Measurements from ENCODE around the gene CHD2.
A peak's percentile ranks its signal among the peaks of the same experiment; 100 is the strongest.

The CHD2 gene

DNA sequence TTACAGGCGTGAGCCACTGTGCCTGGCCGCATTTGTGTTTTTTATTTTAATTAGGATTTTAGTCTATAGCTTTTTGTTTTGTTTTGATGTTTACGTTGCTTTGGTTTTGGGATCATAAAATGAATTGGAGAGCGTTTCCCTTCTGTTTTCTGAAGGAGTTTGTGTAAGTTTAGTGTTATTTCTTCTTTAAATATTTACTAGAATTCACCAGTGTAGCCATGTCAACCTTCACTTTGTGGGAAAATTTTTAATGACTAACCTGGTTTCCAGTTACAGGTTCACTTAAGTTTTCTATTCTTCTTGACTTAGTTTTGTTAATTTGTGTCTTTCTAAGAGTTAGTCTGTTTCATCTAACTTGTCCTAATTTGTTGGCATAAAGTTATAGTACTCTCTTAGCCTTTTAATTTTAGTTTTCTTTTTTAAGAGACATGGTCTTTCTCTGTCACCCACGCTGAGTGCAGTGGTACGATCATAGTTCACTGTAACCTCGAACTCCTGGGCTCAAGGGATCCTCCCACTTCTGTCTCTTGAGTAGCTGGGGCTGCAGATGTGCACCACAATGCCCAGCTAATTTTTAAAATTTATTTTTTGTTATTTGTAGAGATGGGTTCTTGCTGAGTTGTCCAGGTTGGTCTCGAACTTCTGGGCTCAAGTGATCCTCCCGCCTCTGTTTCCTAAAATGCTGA is 61.0 kb downstream of the CHD2 start:
- no peak for DNase-seq (ENCODE audit: low spot score)

DNA sequence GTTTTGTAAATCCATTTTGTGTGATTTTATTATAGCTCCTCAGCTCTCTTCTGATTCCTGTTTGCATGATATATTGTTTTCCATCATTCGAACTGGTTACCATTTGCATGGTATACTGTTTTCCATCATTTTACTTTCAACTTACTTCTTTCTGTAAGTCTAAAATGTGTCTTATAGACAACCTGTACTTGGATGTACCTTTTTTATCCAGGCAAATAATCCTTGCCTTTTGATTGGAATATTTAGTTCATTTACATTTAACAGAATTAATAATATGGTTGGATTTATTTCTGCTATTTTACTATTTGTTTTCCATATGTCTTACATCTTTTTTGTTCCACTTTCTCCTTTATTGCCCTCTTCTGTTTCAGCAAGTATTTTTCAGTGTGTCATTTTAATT is 62.8 kb downstream of the CHD2 start:
- no peak for DNase-seq (ENCODE audit: low spot score)

GRCh38 chr15:92963794-92964193 is 63.7 kb downstream of the CHD2 start:
- DNase-seq (ENCODE audit: low spot score), result no peak

- DNase-seq (ENCODE audit: low spot score), result peak; percentile 6
Measured at GRCh38 chr15:92968926-92969651, 69.0 kb downstream of the CHD2 start.

GRCh38 chr15:92970656-92971055 is 70.5 kb downstream of the CHD2 start:
- peak; percentile 5 for DNase-seq (ENCODE audit: low spot score)

- DNase-seq (ENCODE audit: low spot score), result no peak
Measured at GRCh38 chr15:92971081-92971480, 71.0 kb downstream of the CHD2 start.

DNA sequence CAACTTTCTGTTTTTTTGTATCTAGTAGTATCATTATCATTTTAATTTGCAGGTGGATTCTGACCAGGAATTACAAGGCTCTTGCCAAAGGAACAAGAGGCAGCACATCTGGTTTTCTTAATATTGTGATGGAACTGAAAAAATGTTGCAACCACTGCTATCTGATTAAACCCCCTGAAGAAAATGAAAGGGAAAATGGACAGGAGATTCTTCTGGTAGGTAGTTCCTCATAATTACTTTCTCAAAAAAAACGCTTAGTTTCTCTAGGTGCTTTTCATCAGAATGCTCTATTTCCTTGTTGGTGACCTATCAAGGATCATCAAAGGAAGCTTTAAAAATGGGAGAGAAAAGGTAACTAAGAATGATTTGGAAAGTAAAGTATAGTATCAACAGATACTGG is 71.6 kb downstream of the CHD2 start:
- no peak for DNase-seq (ENCODE audit: low spot score)

GRCh38 chr15:92974183-92974915 is 74.2 kb downstream of the CHD2 start:
- no peak for DNase-seq (ENCODE audit: low spot score)

GRCh38 chr15:92979011-92979701 is 79.0 kb downstream of the CHD2 start:
- no peak for DNase-seq (ENCODE audit: low spot score)

DNA sequence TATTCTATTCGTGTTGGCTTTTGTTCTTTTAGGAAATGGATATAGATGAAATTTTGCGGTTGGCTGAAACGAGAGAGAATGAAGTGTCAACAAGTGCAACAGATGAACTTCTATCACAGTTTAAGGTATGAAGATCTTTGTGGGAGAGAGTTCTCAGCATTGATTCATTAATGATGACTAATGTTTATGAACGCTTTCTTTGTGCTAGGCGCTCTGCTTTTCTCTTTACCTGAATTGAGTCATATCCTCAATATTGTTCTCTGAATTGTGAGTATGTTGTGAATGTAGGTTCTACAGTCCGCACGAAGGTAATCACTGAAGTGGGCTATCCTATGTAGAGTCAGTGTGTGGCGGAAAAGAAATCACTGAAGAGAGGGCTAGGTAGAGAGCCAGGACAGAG is 81.2 kb downstream of the CHD2 start:
- DNase-seq (ENCODE audit: low spot score), result no peak

DNA sequence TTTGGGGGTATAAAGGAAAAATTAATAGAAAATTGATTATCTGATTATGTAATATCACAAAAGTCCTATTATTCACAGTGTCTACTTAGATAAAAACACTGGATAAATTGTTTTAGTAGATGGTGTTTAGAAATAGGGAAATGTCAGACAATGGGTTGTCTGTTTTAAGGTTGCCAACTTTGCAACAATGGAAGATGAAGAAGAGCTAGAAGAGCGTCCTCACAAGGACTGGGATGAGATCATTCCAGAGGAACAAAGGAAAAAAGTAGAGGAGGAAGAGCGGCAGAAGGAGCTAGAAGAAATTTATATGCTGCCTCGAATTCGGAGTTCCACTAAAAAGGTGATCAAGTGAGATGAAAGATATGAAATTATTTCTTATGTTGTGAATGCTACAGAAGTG is 84.0 kb downstream of the CHD2 start:
- DNase-seq (ENCODE audit: low spot score), result no peak

DNA sequence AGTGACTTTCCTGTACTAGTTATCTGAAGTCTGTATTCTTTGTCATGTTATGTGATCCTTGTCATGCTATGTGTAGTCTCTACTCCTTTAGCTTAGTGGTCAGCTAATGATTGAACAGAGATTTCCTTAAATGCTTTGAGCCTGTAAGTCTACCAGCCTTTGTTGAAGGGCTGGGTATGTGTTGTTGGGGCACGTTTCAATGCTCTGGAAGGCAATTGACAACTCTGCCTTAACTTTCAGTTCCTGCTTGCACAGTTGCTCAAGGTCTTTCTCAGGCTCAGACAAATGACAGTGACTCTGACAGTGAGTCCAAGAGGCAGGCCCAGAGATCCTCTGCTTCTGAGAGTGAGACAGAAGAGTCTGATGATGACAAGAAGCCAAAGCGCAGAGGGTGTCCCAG is 89.3 kb downstream of the CHD2 start:
- DNase-seq (ENCODE audit: low spot score), result no peak

DNA sequence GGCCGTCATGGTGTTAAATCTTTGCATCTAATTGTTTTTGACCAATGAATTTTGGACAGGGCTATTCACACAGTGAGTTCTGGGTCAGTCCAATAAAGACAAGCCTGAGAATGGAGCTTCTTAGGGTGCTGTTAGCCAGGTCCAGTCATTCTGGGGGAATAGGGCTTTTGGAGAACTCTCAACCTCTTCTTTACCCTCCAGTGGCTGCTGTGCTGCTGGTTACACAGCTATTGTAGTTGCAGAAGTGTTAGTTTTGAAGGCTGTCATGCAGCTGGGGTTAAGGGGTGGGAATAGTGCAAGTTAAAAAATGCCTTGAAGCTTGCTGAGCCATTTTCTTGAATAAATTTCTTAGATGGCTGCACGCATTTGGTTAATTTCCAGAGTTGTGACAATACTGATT is 89.9 kb downstream of the CHD2 start:
- no peak for DNase-seq (ENCODE audit: low spot score)

- no peak for DNase-seq (ENCODE audit: low spot score)
Measured at GRCh38 chr15:92992720-92993119, 92.6 kb downstream of the CHD2 start.

DNA sequence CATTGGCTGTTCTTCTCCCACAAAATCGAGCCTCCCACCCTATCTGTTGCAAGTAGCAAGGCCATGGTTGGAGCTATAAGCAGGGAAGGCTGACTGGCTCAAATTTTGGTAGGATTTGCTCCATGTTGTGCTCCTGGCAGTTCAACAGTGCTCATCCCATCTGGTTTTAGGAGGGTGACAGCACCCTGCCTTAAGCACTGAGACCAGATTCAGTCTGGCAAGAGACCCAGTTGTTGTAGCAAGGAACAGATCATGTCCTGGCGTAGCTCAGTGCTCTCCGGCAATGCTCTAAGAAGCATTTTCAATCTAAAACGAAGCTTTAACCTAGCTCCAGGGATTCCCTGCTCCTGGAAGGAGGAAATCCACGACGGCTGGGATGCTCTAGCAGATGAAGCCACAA is 97.7 kb downstream of the CHD2 start:
- no peak for DNase-seq (ENCODE audit: low spot score)

DNA sequence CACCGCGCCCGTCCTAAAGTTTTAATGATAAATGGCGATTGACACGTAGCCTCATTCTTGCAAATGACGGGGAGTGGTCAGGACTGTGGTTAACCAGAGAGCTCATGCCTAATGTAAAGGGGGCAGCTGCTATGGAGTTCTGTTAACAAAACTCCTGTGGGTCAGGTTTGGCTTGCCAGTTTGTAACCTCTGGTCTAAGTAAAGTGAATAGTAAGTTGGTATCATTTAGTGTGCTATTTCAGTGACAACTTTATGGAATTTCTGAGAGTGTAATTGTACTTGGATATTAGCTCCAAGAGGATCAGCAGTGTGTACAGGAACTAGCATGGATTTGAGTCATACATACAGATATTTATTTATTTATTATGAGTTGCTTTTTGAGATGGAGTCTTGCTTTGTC is 101.0 kb downstream of the CHD2 start:
- DNase-seq (ENCODE audit: low spot score), result no peak

GRCh38 chr15:93001881-93002280 is 101.8 kb downstream of the CHD2 start:
- DNase-seq (ENCODE audit: low spot score), result no peak

GRCh38 chr15:93005133-93005532 is 105.0 kb downstream of the CHD2 start:
- DNase-seq (ENCODE audit: low spot score), result no peak

DNA sequence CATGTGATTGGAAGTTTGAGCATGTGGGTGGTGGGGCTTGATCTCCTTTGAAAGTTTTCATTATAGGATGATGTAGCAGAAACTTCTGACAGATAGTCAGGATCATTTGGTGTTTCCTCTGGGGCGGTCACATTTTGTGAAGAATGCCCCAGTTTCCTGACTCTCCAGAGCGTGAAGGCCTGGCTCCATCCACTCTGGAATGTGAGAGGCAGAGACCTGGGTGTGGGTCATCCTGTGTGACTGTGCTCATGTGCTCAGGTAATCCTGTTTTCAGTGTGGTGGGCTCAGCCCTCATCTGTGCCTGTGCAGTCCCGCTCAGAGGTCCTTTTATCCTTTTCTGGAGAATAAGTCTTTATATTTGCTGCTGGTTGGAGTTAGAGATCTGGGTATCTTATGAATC is 107.9 kb downstream of the CHD2 start:
- no peak for DNase-seq (ENCODE audit: low spot score)

GRCh38 chr15:93012786-93013185 is 112.7 kb downstream of the CHD2 start:
- DNase-seq (ENCODE audit: low spot score), result no peak

DNA sequence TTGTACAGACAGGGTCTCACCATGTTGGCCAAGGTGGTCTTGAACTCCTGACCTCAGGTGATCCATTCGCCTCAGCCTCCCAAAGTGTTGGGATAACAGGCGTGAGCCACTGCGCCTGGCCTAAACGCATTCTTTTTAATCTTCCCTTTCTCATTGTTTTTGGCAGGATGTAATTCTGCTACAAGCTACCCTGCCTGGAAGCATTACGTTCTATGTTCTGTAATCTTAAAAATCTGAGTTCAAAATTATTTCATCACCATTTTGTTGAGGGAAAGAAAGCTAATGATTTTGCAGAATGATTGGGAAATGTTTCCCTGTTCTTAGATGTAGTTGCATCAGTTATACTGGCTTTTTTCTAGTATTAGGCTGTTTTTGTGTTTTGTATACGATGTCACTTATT is 117.4 kb downstream of the CHD2 start:
- DNase-seq (ENCODE audit: low spot score), result peak; percentile 40

DNA sequence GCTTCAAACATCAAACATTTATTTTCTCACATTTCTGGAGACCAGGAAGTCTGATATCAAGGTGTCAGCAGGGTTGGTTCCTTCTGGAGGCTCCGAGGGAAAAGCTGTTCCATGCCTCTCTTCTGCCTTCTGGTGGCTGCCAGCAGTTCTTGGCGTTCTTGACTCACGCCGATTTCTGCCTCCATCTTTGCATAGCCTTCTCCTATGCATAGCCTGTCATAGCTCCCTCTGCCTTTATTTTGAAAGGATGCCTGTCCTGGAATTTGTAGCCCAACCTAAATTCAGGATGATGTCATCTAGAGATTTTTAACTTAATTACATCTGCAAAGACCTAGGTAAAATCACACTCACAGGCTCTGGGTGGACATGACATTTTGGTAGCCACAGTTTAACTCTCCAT is 118.5 kb downstream of the CHD2 start:
- DNase-seq (ENCODE audit: low spot score), result no peak

DNA sequence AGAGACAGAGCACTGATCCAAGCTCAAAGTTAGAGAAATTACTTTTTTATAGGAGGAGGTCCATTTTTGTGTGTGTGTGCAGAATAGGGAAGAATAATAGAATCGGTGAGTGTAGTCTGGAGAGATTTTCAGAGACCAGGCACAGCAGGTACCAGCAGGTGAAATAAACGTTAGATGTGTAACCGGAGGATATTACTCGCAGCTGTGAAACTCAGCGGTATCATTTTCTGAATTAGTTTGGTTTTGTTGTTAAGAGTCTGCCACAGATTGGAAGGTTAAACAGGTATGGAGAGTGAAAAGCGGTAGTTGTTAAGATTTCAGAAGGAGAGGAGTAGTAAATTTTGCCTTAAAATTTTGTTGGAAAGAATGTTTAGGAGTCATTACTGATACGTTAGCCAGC is 119.0 kb downstream of the CHD2 start:
- no peak for DNase-seq (ENCODE audit: low spot score)
